Mesodermal cell (in vitro differentiated cells): ENCODE results near the gene MED28.
"Not testable (repeated sequence)": the region's sequence is repeated elsewhere in the genome, so short reads cannot be mapped to it uniquely, and the experiment has no call there.

Experiments used
- H3K27ac ChIP-seq: 2 replicates; pipeline ENCODE4 v1.7.0; 2013; ENCODE audit warnings: mild to moderate bottlenecking, low read depth, low read length, moderate library complexity; ENCODE audit not compliant: severe bottlenecking
- H3K36me3 ChIP-seq: 2 replicates; pipeline ENCODE4 v1.7.1; 2013; ENCODE audit warnings: mild to moderate bottlenecking, low read length, moderate library complexity; ENCODE audit not compliant: control insufficient read depth, insufficient read depth
- H3K4me1 ChIP-seq: one replicate; pipeline ENCODE4 v1.7.1; 2013; ENCODE audit warnings: mild to moderate bottlenecking, low read length; ENCODE audit not compliant: insufficient read depth, control insufficient read depth, poor library complexity, severe bottlenecking
- H3K4me3 ChIP-seq: 2 replicates; pipeline ENCODE4 v1.7.0; 2013; ENCODE audit warnings: low read length, control low read depth, mild to moderate bottlenecking; ENCODE audit not compliant: insufficient read depth, poor library complexity, severe bottlenecking; ENCODE audit errors: extremely low read depth
- H3K9me3 ChIP-seq: 2 replicates; pipeline ENCODE4 v1.7.1; 2013; ENCODE audit warnings: mild to moderate bottlenecking, low read length, moderate library complexity; ENCODE audit not compliant: control insufficient read depth
- WGBS, 2 experiments: methylation state at CpG; one replicate each; pipeline ENCODE4 v1.1.5; 2013; ENCODE audit warnings: missing lambda C conversion rate in 2 of 2; ENCODE audit not compliant: insufficient coverage in 2 of 2; 5-methylcytosine and 5-hydroxymethylcytosine counted together

Gene MED28

DNA sequence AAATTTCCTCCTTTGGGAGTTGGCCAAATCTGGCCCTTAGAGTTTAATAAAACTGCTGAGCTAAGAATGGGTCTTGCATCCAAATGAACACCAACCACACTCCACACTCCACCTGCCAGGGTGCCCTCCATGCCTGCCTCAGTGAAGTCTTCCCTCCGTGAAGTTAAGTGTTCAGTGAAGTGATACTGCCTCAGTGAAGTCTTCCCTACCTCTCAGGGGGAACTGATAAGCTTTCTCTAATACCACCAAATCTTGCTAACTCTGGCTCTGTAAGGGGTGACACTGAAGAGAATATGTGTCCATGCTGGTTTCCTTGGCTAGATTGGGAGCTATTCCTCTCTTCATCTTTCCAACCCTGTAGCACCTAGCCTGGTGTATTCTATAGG lies 27.9 kb downstream of the MED28 start:
- Histone ChIP-seq H3K9me3 (no peaks in the 10 kb centered on the region), H3K27ac (no peak overlapping the region), H3K4me1 (no peaks in the 10 kb centered on the region), H3K36me3 (peaks cover 18% of the 10 kb centered on the region), H3K4me3 (no peak overlapping the region)
- 100% methylated on average over 1 of the region's 1 CpG; no CpG with 5 or more reads in 1 of the 2 experiments for WGBS, 2 experiments

DNA sequence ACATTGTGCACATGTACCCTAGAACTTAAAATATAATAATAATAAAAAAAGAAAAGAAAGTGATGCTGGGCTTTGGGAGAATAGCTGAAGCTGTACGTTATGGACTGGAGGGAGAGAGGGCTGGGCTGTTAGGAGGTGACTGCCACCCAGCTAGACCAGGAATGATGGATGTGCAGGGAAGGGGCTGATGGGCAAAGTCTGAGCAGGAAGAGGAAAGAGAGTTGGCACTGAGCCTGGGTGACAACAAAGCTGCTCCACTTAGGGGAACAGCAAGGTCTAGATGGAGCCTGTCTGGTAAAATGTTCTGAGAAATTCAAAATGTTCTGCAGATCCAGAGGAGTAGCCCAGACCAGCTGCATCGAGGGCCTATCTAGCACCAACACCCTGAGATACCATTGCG lies 32.3 kb downstream of the MED28 start:
- no peak overlapping the region for H3K4me3 ChIP-seq
- WGBS, 2 experiments = 95 to 100% methylated on average over 2 to 3 of the region's 3 CpGs
- no peaks in the 10 kb centered on the region for H3K4me1 ChIP-seq
- no peak overlapping the region for H3K27ac ChIP-seq
- H3K9me3 ChIP-seq = no peaks in the 10 kb centered on the region
- no peaks in the 10 kb centered on the region for H3K36me3 ChIP-seq

DNA sequence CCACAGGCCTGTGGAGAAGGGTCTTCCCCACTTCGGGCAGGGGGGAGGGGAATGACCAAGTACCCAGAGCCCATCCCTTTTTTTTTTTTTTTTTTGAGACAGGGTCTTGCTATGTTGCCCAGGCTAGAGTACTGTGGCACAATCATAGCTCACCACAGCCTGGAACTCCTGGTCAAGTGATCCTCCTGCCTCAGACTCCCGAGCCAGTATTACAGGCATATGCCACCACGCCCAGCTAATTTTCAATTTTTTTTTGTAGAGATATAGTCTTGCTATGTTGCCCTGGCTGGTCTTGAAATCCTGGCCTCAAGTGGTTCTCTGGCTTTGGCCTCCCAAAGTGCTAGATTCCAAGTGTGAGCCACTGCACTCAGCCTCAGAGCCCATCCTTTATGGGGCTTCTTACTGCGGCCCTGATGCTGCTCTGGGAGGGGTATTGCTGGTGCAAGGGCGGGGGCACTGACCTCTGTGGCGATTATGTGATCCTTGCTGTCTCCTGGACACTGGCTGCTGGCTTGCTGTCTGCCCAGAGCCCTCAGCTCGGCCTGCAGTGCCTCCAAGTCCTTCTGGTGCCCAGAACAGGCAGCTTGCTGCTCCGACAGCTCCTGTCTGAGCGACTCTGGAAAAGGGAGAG lies 32.9 kb downstream of the MED28 start:
- Histone ChIP-seq H3K4me1 (no peaks in the 10 kb centered on the region), H3K9me3 (no peaks in the 10 kb centered on the region), H3K4me3 (no peak overlapping the region), H3K36me3 (no peaks in the 10 kb centered on the region), H3K27ac (no peak overlapping the region)
- WGBS, 2 experiments = 85 to 89% methylated on average over 3 to 7 of the region's 9 CpGs

DNA sequence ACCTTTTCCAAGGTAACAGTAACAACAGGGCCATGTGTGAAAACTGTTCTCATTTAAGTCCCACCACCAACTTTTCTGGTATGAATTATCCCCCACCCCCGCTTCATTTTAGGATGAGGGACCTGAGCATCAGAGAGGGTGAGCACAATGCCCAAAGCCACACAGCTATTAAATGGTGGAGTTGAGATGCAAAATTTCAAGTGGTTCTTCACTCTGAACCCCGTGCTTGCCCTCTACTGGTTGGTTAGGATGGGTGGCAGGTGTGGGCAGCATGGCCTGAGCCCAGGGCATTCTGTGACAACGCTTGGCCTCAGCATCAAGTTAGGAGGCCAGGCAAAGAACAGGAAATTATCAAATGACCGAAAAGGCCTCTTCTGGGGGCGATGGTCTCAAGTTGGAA lies 33.5 kb downstream of the MED28 start:
- Histone ChIP-seq H3K4me1 (no peaks in the 10 kb centered on the region), H3K27ac (no peak overlapping the region), H3K9me3 (no peaks in the 10 kb centered on the region), H3K4me3 (no peak overlapping the region), H3K36me3 (no peaks in the 10 kb centered on the region)
- 62 to 64% methylated on average over 1 to 2 of the region's 5 CpGs for WGBS, 2 experiments

DNA sequence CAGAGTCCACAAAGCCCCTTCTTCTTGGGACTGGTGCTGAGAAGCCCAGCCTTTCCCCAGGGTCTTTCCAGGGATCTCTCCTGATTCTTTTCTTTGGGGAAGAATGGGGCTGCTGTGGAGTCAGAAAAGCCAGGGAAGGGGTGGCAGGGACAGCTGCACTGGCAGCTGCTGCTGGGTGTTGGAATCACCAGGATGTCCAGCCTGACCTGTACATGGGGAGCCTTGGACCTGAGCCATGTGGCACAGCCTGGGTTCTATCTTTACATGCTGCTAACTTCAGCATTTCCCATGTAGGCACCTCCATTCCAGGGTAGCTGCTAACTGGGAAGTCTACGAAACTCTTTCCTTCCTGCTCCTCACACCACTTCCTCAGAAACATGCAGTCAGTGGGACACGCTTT lies 36.0 kb downstream of the MED28 start:
- Histone ChIP-seq H3K4me1 (no peaks in the 10 kb centered on the region), H3K9me3 (no peaks in the 10 kb centered on the region), H3K27ac (no peak overlapping the region), H3K36me3 (no peaks in the 10 kb centered on the region), H3K4me3 (no peak overlapping the region)
- 100% methylated on average over 1 of the region's 2 CpGs; no CpG with 5 or more reads in 1 of the 2 experiments for WGBS, 2 experiments

DNA sequence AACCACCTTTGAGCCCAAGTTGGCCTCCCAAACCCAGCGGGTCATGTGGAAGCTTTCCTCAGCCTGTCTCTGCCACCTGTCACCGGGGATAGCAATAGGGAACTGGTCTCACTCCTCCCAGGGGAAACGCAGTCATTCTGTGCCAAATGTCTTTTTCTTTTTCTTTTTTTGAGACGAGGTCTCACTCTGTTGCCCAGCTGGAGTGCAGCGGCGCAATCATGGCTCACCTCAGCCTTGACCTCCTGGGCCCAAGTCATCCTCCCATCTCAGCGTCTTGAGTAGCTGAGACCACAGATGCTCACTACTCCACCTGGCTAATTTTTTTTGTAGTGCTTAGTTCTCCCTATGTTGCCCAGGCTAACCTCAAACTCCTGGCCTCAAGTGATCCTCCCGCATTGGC lies 40.3 kb downstream of the MED28 start:
- Histone ChIP-seq H3K4me1 (no peaks in the 10 kb centered on the region), H3K27ac (no peak overlapping the region), H3K36me3 (no peaks in the 10 kb centered on the region), H3K9me3 (no peaks in the 10 kb centered on the region), H3K4me3 (no peak overlapping the region)
- WGBS, 2 experiments = 73 to 78% methylated on average over 7 of the region's 8 CpGs

DNA sequence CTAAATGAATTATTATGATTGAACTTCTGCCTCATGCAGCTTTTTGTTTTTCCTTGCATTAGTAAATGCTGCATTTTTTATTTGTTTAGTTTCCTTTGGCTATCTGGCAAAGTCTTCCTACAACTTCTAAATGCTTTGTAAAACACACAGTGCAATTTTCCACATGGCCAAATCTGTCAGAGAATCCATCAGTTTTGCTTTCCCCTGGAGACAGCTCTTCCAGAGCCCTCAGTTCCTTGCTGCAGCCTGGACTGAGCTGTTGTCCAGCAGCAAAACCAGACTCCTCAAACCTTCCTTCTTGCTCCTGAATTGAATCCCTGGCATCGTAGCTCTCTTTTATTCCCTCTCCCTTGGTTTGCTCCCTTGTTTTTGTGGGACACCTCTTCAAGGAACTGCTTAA lies 42.6 kb downstream of the MED28 start:
- Histone ChIP-seq H3K4me3 (no peak overlapping the region), H3K27ac (no peak overlapping the region)
- WGBS, 2 experiments = 83% methylated on average over 1 of the region's 1 CpG; no CpG with 5 or more reads in 1 of the 2 experiments

DNA sequence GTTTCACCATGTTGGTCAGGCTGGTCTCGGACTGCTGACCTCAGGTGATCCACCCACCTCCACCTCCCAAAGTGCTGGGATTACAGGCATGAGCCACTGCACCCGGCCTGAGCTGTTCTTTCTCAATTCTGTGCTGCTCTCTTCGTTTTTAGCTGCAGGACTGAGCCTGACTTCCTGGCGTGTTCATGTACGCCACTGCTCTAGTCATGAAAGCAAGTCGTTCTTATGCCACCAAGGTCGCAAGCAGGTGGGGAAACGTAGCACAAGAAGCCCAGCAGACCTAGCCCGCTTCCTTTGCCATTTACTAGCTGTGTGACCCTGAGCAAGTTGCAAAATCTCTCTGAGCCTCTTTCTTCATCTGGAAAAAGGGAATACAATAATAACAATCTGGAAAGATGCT lies 43.4 kb downstream of the MED28 start:
- H3K4me1 ChIP-seq = no peaks in the 10 kb centered on the region
- no peaks in the 10 kb centered on the region for H3K36me3 ChIP-seq
- no peak overlapping the region for H3K4me3 ChIP-seq
- H3K9me3 ChIP-seq = no peaks in the 10 kb centered on the region
- 91% methylated on average over 9 of the region's 9 CpGs for WGBS, 2 experiments
- H3K27ac ChIP-seq = no peak overlapping the region

More for the DNA sequence above, 42.6 kb downstream of the MED28 start:
- Histone ChIP-seq H3K36me3 (no peaks in the 10 kb centered on the region), H3K9me3 (no peaks in the 10 kb centered on the region), H3K4me1 (no peaks in the 10 kb centered on the region)

DNA sequence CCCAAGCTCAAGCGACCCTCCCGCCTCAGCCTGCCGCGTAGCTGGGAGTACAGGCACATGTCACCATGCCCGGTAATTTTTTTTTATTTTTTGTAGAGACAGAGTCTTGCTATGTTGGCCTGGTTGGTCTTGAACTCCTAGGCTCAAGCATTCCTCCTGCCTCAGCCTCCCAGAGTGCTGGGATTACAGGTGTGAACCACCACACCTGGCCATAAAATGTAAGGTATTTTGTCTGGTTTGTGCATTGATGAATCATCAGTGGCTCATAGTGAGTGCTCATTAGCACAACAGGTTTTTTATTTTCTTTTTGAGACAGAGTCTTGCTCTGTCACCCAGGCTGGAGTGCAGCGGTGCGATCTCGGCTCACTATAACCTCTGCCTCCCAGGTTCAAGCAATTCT lies 44.8 kb downstream of the MED28 start:
- H3K4me3 ChIP-seq, H3K4me1 ChIP-seq, H3K9me3 ChIP-seq, H3K36me3 ChIP-seq, H3K27ac ChIP-seq: not testable (repeated sequence)
- WGBS, 2 experiments = 98 to 100% methylated on average over 5 to 8 of the region's 8 CpGs

DNA sequence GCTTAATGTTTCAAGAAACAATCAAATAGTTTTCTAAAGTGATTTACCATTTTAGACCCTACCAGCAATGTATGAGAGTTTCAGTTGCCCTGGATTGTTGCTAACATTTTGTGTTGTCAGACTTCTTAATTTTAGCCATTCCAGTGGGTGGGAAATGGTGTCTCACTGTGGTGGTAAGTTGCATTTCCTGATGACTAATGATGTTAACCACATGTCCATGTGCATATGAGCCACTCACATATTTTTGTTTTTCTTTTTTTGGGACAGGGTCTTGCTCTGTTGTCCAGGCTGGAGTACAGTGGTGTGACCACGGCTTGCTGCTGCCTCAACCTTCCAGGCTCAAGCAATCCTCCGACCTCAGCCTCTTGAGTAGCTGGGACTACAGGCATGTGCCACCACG lies 48.3 kb downstream of the MED28 start:
- H3K36me3 ChIP-seq = no peaks in the 10 kb centered on the region
- 89 to 100% methylated on average over 3 of the region's 3 CpGs for WGBS, 2 experiments
- no peaks in the 10 kb centered on the region for H3K9me3 ChIP-seq
- no peak overlapping the region for H3K27ac ChIP-seq
- no peaks in the 10 kb centered on the region for H3K4me1 ChIP-seq
- no peak overlapping the region for H3K4me3 ChIP-seq

DNA sequence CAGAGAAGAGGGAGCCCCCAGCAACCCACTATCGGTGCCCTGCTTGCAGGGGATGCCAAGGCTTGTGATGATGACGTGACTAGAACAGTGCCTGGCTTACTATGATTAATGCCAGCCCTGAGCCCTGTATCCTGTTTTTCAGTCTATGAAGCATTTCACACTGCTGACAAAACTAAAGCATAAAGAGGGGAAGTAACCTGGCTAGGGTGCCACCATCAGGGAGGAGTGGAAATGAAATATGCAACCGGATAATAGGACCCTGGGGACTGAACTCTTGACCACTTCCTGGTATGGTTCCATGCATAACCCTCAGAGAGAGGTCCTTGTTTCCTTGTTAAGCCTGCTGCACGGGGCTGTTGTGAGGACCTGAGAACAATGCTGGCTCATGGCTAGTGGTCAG lies 50.3 kb downstream of the MED28 start:
- Histone ChIP-seq H3K36me3 (no peaks in the 10 kb centered on the region), H3K27ac (no peak overlapping the region), H3K4me1 (no peaks in the 10 kb centered on the region), H3K4me3 (no peak overlapping the region), H3K9me3 (no peaks in the 10 kb centered on the region)
- WGBS, 2 experiments = 72 to 79% methylated on average over 3 of the region's 4 CpGs
